Loucy (cell line): ENCODE measurements around the gene PLXNB3.

Source experiments
- EZH2phosphoT487 ChIP-seq: fragments of 200-600 bp; IDR thresholded peaks from 2 replicates; pipeline ENCODE4 v1.6.1; 2018; ENCODE audit warnings: antibody characterized with exemption, mild to moderate bottlenecking, moderate library complexity, borderline replicate concordance
- TF ChIP-seq, protein P1 (sequence below): fragments of 200-600 bp; sonication (generic); conservative IDR thresholded peaks from 2 replicates; pipeline ENCODE4 v1.5.1; 2014; ENCODE audit warnings: mild to moderate bottlenecking, antibody characterized with exemption, low read length

DNA sequence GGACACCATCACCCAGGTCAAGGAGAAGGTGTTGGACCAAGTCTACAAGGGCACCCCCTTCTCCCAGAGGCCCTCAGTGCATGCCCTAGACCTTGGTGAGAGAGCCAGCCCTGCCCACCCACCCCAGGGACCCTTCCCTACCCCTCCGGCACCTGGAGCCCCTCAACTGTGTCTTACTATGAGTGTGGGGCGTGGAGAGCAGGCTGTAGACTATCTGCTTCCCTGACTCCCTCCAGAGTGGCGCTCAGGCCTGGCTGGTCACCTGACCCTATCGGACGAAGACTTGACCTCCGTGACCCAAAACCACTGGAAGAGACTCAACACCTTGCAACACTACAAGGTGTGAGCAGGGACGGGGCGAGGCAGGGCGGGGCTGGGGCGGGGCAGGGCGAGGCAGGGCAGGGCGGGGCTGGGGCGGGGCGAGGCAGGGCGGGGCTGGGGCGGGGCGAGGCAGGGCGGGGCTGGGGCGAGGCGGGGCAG is 12.1 kb downstream of the PLXNB3 start:
- TF ChIP-seq, protein P1, sequence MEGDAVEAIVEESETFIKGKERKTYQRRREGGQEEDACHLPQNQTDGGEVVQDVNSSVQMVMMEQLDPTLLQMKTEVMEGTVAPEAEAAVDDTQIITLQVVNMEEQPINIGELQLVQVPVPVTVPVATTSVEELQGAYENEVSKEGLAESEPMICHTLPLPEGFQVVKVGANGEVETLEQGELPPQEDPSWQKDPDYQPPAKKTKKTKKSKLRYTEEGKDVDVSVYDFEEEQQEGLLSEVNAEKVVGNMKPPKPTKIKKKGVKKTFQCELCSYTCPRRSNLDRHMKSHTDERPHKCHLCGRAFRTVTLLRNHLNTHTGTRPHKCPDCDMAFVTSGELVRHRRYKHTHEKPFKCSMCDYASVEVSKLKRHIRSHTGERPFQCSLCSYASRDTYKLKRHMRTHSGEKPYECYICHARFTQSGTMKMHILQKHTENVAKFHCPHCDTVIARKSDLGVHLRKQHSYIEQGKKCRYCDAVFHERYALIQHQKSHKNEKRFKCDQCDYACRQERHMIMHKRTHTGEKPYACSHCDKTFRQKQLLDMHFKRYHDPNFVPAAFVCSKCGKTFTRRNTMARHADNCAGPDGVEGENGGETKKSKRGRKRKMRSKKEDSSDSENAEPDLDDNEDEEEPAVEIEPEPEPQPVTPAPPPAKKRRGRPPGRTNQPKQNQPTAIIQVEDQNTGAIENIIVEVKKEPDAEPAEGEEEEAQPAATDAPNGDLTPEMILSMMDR: no peak
- TF ChIP-seq EZH2phosphoT487: no peak
